IMR-90 (cell line): ENCODE results near the gene BCL2L12. TPM values are rescaled to one million over a fixed set of nuclear protein-coding genes. Genes with fewer than 3 reads are reported as not detected.

Experiments
- ATAC-seq: fragments of 200-7000 bp; cut with Tn5 transposase; 2 replicates; pipeline ENCODE4 v1.9.1; 2020; ENCODE audit warnings: low read depth, mild to moderate bottlenecking, moderate library complexity
- BruUV-seq: library from RNA; stranded (reverse); fragments of 400-500 nt; replicated peaks from 2 replicates; lab custom pipeline; 2021; lab: Mats Ljungman, UMichigan
- CTCF ChIA-PET: fragments of 300-600 bp; formaldehyde crosslinking; extraction: SDS; loops from one replicate; lab custom pipeline; 2021; ENCODE audit warnings: antibody characterized with exemption; lab: Yijun Ruan, JAX
- POLR2A ChIA-PET: fragments of 300-600 bp; sonication (Branson Sonifier 250); formaldehyde crosslinking; loops from one replicate; lab custom pipeline; 2022; ENCODE audit warnings: antibody characterized with exemption; ENCODE audit not compliant: unreplicated experiment; lab: Charles Lee
- DNase-seq: peaks from one replicate; pipeline ENCODE4 v3.0.0; 2013
- H2AFZ ChIP-seq: replicated peaks from 2 replicates; pipeline ENCODE3; 2013; ENCODE audit warnings: low read length, mild to moderate bottlenecking; ENCODE audit not compliant: poor library complexity
- H2AK5ac ChIP-seq: 2 replicates; pipeline ENCODE4 v1.6.1; 2013; ENCODE audit warnings: low read depth, low read length, inconsistent platforms
- H2AK9ac ChIP-seq: replicated peaks from 2 replicates; pipeline ENCODE3; 2013; ENCODE audit warnings: mild to moderate bottlenecking, low read depth, low read length, moderate library complexity; ENCODE audit not compliant: poor library complexity
- H2BK120ac ChIP-seq: 2 replicates; pipeline ENCODE4 v1.6.1; 2013; ENCODE audit warnings: low read depth, low read length, inconsistent platforms
- H2BK15ac ChIP-seq: 3 replicates; pipeline ENCODE4 v1.6.1; 2013; ENCODE audit warnings: low read depth, low read length, inconsistent platforms
- H2BK20ac ChIP-seq: 2 replicates; pipeline ENCODE4 v1.6.1; 2013; ENCODE audit warnings: low read depth, mild to moderate bottlenecking, inconsistent platforms, low read length, moderate library complexity
- H2BK5ac ChIP-seq: 2 replicates; pipeline ENCODE4 v1.6.1; 2013; ENCODE audit warnings: mild to moderate bottlenecking, low read depth, low read length, inconsistent platforms; ENCODE audit not compliant: poor library complexity, severe bottlenecking
- H3K14ac ChIP-seq: replicated peaks from 2 replicates; pipeline ENCODE4 v1.6.1; 2013; ENCODE audit warnings: low read depth, low read length, inconsistent platforms
- H3K18ac ChIP-seq: 2 replicates; pipeline ENCODE4 v1.6.1; 2013; ENCODE audit warnings: low read depth, low read length, control low read depth
- H3K23ac ChIP-seq: 2 replicates; pipeline ENCODE4 v1.6.1; 2013; ENCODE audit warnings: low read depth, low read length, inconsistent platforms
- H3K27ac ChIP-seq: 2 replicates; pipeline ENCODE4 v1.5.1; 2013; ENCODE audit warnings: mild to moderate bottlenecking, control low read depth, low read length; ENCODE audit not compliant: insufficient read depth
- H3K27me3 ChIP-seq: 2 replicates; pipeline ENCODE4 v1.6.1; 2013; ENCODE audit warnings: low read length; ENCODE audit not compliant: control insufficient read depth, insufficient read depth
- H3K36me3 ChIP-seq: 2 replicates; pipeline ENCODE4 v1.6.1; 2013; ENCODE audit warnings: low read length, mixed read lengths; ENCODE audit not compliant: control insufficient read depth, insufficient read depth
- H3K4ac ChIP-seq: 2 replicates; pipeline ENCODE4 v1.6.1; 2013; ENCODE audit warnings: low read depth, low read length, inconsistent platforms
- H3K4me1 ChIP-seq: 2 replicates; pipeline ENCODE4 v1.6.1; 2013; ENCODE audit warnings: low read length, mixed read lengths; ENCODE audit not compliant: control insufficient read depth, insufficient read depth
- H3K4me2 ChIP-seq: 2 replicates; pipeline ENCODE4 v1.6.1; 2013; ENCODE audit warnings: low read depth, mild to moderate bottlenecking, control low read depth, low read length, moderate library complexity
- H3K4me3 ChIP-seq: 2 replicates; pipeline ENCODE4 v1.5.1; 2013; ENCODE audit warnings: low read depth, mild to moderate bottlenecking, control low read depth, low read length, moderate library complexity; ENCODE audit not compliant: insufficient read depth
- H3K56ac ChIP-seq: 2 replicates; pipeline ENCODE4 v1.6.1; 2013; ENCODE audit warnings: low read length, inconsistent platforms; ENCODE audit not compliant: insufficient read depth; ENCODE audit errors: extremely low read depth
- H3K79me1 ChIP-seq, 2 experiments: 2 replicates each; pipeline ENCODE4 v1.6.1; 2013; ENCODE audit warnings: low read length in 2 of 2, inconsistent platforms in 1 of 2, low read depth in 1 of 2
- H3K9ac ChIP-seq: 2 replicates; pipeline ENCODE4 v1.6.1; 2013; ENCODE audit warnings: low read depth, low read length, control low read depth
- H3K9me1 ChIP-seq: 2 replicates; pipeline ENCODE4 v1.6.1; 2013; ENCODE audit warnings: low read length, inconsistent platforms; ENCODE audit not compliant: insufficient read depth
- H3K9me3 ChIP-seq: 2 replicates; pipeline ENCODE4 v1.6.1; 2013; ENCODE audit warnings: low read length; ENCODE audit not compliant: control insufficient read depth, insufficient read depth
- H4K20me1 ChIP-seq: 2 replicates; pipeline ENCODE4 v1.6.1; 2013; ENCODE audit warnings: low read length, inconsistent platforms; ENCODE audit not compliant: insufficient read depth
- H4K5ac ChIP-seq: 2 replicates; pipeline ENCODE4 v1.6.1; 2013; ENCODE audit warnings: mild to moderate bottlenecking, low read depth, low read length, control low read depth
- H4K8ac ChIP-seq, 2 experiments: 2 replicates each; pipeline ENCODE4 v1.6.1; 2013; ENCODE audit warnings: low read depth in 2 of 2, low read length in 2 of 2, control low read depth in 1 of 2, inconsistent platforms in 1 of 2
- H4K91ac ChIP-seq: 2 replicates; pipeline ENCODE4 v1.6.1; 2013; ENCODE audit warnings: low read depth, low read length, inconsistent platforms; ENCODE audit not compliant: insufficient read depth
- CEBPB ChIP-seq: IDR thresholded peaks from 2 replicates; pipeline ENCODE4 v1.6.1; 2012; ENCODE audit warnings: low read depth, low read length, improper control_type of control experiment
- CHD1 ChIP-seq: IDR thresholded peaks from 2 replicates; pipeline ENCODE4 v1.6.1; 2012; ENCODE audit warnings: low read depth, low read length, improper control_type of control experiment
- MAZ ChIP-seq: IDR thresholded peaks from 2 replicates; pipeline ENCODE4 v1.6.1; 2012; ENCODE audit warnings: low read depth, mild to moderate bottlenecking, low read length, improper control_type of control experiment, moderate library complexity, borderline replicate concordance
- NFE2L2 ChIP-seq: fragments of 150-350 bp; IDR thresholded peaks from 2 replicates; pipeline ENCODE4 v1.6.1; 2016; ENCODE audit warnings: low read depth, mild to moderate bottlenecking, low read length
- POLR2A ChIP-seq: IDR thresholded peaks from 2 replicates; pipeline ENCODE4 v1.6.1; 2012; ENCODE audit warnings: mild to moderate bottlenecking, low read depth, low read length
- RAD21 ChIP-seq: IDR thresholded peaks from 2 replicates; pipeline ENCODE4 v1.6.1; 2012; ENCODE audit warnings: low read length, improper control_type of control experiment
- RCOR1 ChIP-seq: IDR thresholded peaks from 2 replicates; pipeline ENCODE4 v1.6.1; 2012; ENCODE audit warnings: mild to moderate bottlenecking, low read length, improper control_type of control experiment; ENCODE audit not compliant: insufficient replicate concordance
- RFX5 ChIP-seq: IDR thresholded peaks from 2 replicates; pipeline ENCODE4 v1.8.0; 2012; ENCODE audit warnings: low read depth, mild to moderate bottlenecking, low read length, moderate library complexity
- SMC3 ChIP-seq: fragments of 150-350 bp; IDR thresholded peaks from 2 replicates; pipeline ENCODE4 v1.6.1; 2016; ENCODE audit warnings: low read depth, mild to moderate bottlenecking, antibody characterized with exemption, low read length, moderate library complexity
- WGBS, 2 experiments: methylation state at CpG; one replicate each; pipeline versions ENCODE4 v1.1.5 to v1.1.7; 2013; ENCODE audit warnings: missing lambda C conversion rate in 2 of 2; ENCODE audit not compliant: insufficient read length in 1 of 2; ENCODE audit errors: extremely low coverage in 2 of 2; 5-methylcytosine and 5-hydroxymethylcytosine counted together
- dilution Hi-C: fragments of 300-500 bp; cut with HindIII; formaldehyde crosslinking; loops from one replicate; pipeline ENCODE4 v1.14.3; 2018; ENCODE audit warnings: low sequenced_read_pairs; ENCODE audit not compliant: unreplicated experiment
- in situ Hi-C: fragments of 300-500 bp; cut with MboI; formaldehyde crosslinking; loops from 3 replicates; pipeline ENCODE4 v1.14.3; 2019; ENCODE audit warnings: low sequenced_read_pairs, inconsistent platforms, mixed read lengths
- intact Hi-C: fragments of 100-400 bp; cut with micrococcal nuclease; formaldehyde crosslinking; loops from 2 replicates; pipeline ENCODE4 v1.10.0; 2022
- polyA plus RNA-seq, 3 experiments: library from polyadenylated mRNA; depleted of rRNA; stranded (reverse); fragments of >200 nt; gene quantifications; 2 replicates each; pipeline ENCODE4 v1.2.3, GENCODE V29; 2012; ENCODE audit warnings: low replicate concordance in 1 of 3
- total RNA-seq: library from RNA; depleted of rRNA; stranded (reverse); fragments of >200 nt; gene quantifications from 2 replicates; pipeline ENCODE4 v1.2.3, GENCODE V29; 2012

BCL2L12 gene
- total and polyA plus RNA-seq, 2 of the 4 experiments (the other 2 are of a cell fraction), result 3.9 to 32.6 TPM

DNA sequence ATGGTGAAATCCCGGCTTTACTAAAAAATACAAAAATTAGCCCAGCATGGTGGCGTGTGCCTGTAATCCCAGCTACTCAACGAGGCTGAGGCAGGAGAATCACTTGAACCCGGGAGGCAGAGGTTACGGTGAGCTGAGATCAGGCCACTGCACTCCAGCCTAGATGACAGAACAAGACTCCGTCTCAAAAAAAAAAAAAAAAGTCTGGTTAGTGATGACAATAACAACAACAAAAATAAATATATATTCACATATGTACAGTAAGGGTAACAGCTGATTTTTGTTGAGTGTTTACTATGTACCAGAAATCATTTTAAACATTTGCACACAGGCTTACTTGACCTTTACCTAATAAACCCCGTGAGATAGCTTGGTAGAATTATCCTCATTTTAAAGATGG lies 48.8 kb upstream of the BCL2L12 start:
- H3K9ac ChIP-seq, result no peak overlapping the region
- no peak overlapping the region for H3K27ac ChIP-seq
- H4K5ac ChIP-seq, result no peak overlapping the region
- no peak overlapping the region for H2AK9ac ChIP-seq
- H3K9me1 ChIP-seq, result peaks cover 10% of the 10 kb centered on the region
- H2BK5ac ChIP-seq, result no peak overlapping the region
- H4K20me1 ChIP-seq, result peaks cover 24% of the 10 kb centered on the region
- TF ChIP-seq CHD1, result no peak
- TF ChIP-seq RCOR1, result no peak
- TF ChIP-seq POLR2A, result no peak
- no peak for TF ChIP-seq MAZ
- TF ChIP-seq NFE2L2, result no peak
- no peak for TF ChIP-seq SMC3
- no peak for TF ChIP-seq RAD21
- no peak for TF ChIP-seq RFX5
- no peak for TF ChIP-seq CEBPB
- H4K8ac ChIP-seq, result no peak overlapping the region
- no peak overlapping the region for H4K91ac ChIP-seq
- no peak overlapping the region for H2AK5ac ChIP-seq
- no peak overlapping the region for H3K14ac ChIP-seq
- in situ Hi-C loops, result no loop called here
- ChIA-PET CTCF (no interaction called here), POLR2A (interaction anchor here (0.5 to 0.6 kb wide), 2 partner anchors 19 to 397 kb away, joined by 3 to 6 read pairs; no protein-coding TSS in a partner anchor)
- peaks cover 43% of the 10 kb centered on the region for H3K36me3 ChIP-seq
- intact Hi-C loops, result no loop called here
- no peak for DNase-seq
- no peak overlapping the region for H2BK20ac ChIP-seq
- peaks cover 32 to 80% of the 10 kb centered on the region in 2 experiments for H3K79me1 ChIP-seq
- BruUV-seq, result no TSS peak
- WGBS, 2 experiments, result 100% methylated on average over 1 of the region's 7 CpGs; no CpG with 5 or more reads in 1 of the 2 experiments
- H3K27me3 ChIP-seq, result no peaks in the 10 kb centered on the region
- dilution Hi-C loops, result no loop called here
- H3K4me3 ChIP-seq, result no peak overlapping the region
- H3K9me3 ChIP-seq, result no peaks in the 10 kb centered on the region
- no peak overlapping the region for H3K4ac ChIP-seq
- no peak overlapping the region for H3K23ac ChIP-seq
- no peak overlapping the region for H3K4me2 ChIP-seq
- H2BK15ac ChIP-seq, result no peak overlapping the region
- no peak overlapping the region for H3K56ac ChIP-seq
- H3K4me1 ChIP-seq, result peaks cover 16% of the 10 kb centered on the region
- H2BK120ac ChIP-seq, result no peak overlapping the region
- no peak for ATAC-seq
- no peak overlapping the region for H3K18ac ChIP-seq
- no peak overlapping the region for H2AFZ ChIP-seq
